Large intestine (tissue), 12 donors: Measurements from ENCODE around the gene CLN6. TPM values are rescaled to one million over a fixed set of nuclear protein-coding genes. Genes with fewer than 3 reads are reported as not detected.

Experiments
- DNase-seq, 2 donors: peaks; one replicate each; pipeline versions ENCODE4 v3.0.0 to v3.0.0-alpha.2; 2013
- H3K27ac ChIP-seq: one replicate; pipeline ENCODE4 v1.5.1; 2013; ENCODE audit warnings: low read length
- H3K27me3 ChIP-seq: 2 replicates; pipeline ENCODE4 v1.6.1; 2013; ENCODE audit warnings: low read length; ENCODE audit not compliant: control insufficient read depth, insufficient read depth
- H3K36me3 ChIP-seq: 2 replicates; pipeline ENCODE4 v1.6.1; 2013; ENCODE audit warnings: low read length; ENCODE audit not compliant: control insufficient read depth, insufficient read depth
- H3K4me1 ChIP-seq: one replicate; pipeline ENCODE4 v1.6.1; 2013; ENCODE audit warnings: low read length; ENCODE audit not compliant: control insufficient read depth, insufficient read depth
- H3K4me3 ChIP-seq: one replicate; pipeline ENCODE4 v1.5.1; 2013; ENCODE audit warnings: low read length
- H3K9me3 ChIP-seq: one replicate; pipeline ENCODE4 v1.6.1; 2013; ENCODE audit warnings: mild to moderate bottlenecking, low read depth, low read length, moderate library complexity; ENCODE audit not compliant: control insufficient read depth
- WGBS: methylation state at CpG from one replicate; pipeline ENCODE4 v1.1.5; 2013; ENCODE audit warnings: low lambda C conversion rate; ENCODE audit not compliant: insufficient coverage; 5-methylcytosine and 5-hydroxymethylcytosine counted together
- long read RNA-seq, 11 donors: transcript quantifications; one replicate each; lab custom pipeline, GENCODE V29; 2026
- polyA plus RNA-seq: library from polyadenylated mRNA; unstranded; fragments of 120-200 nt; gene quantifications from one replicate; pipeline ENCODE4 v1.2.1, GENCODE V29; 2013

Gene CLN6
- 52.8 TPM for polyA plus RNA-seq
- long read RNA-seq, donor 1, transcript CLN6-201 (7 exons, 2,243 nt), result major isoform, 10 of 12 reads
- long read RNA-seq, donor 1, partial matches to known transcripts, result 0 of 12 reads
- long read RNA-seq, donor 1, other reads (novel, unspliced or antisense), result 0 of 12 reads
- long read RNA-seq, donor 2, transcript CLN6-201 (7 exons, 2,243 nt), result major isoform, 16 of 23 reads
- long read RNA-seq, donor 2, partial matches to known transcripts, result 0 of 23 reads
- long read RNA-seq, donor 2, other reads (novel, unspliced or antisense), result 0 of 23 reads
- long read RNA-seq, donor 3, result 0 reads
- long read RNA-seq, donor 4, partial matches to known transcripts, result 0 of 4 reads
- long read RNA-seq, donor 4, other reads (novel, unspliced or antisense), result 0 of 4 reads
- long read RNA-seq, donor 5, transcript CLN6-201 (7 exons, 2,243 nt), result major isoform, 10 of 13 reads
- long read RNA-seq, donor 5, partial matches to known transcripts, result 0 of 13 reads
- long read RNA-seq, donor 5, other reads (novel, unspliced or antisense), result 0 of 13 reads
- long read RNA-seq, donor 6, transcript CLN6-201 (7 exons, 2,243 nt), result major isoform, 11 of 23 reads
- long read RNA-seq, donor 6, partial matches to known transcripts, result 0 of 23 reads
- long read RNA-seq, donor 6, other reads (novel, unspliced or antisense), result 0 of 23 reads
- long read RNA-seq, donor 7, transcript CLN6-201 (7 exons, 2,243 nt), result major isoform, 5 of 9 reads
- long read RNA-seq, donor 7, partial matches to known transcripts, result 0 of 9 reads
- long read RNA-seq, donor 7, other reads (novel, unspliced or antisense), result 0 of 9 reads
- long read RNA-seq, donor 8, transcript CLN6-201 (7 exons, 2,243 nt), result major isoform, 7 of 17 reads
- long read RNA-seq, donor 8, transcript CLN6-212 (3 exons, 894 nt), result minor isoform, 5 of 17 reads
- long read RNA-seq, donor 8, partial matches to known transcripts, result 0 of 17 reads
- long read RNA-seq, donor 8, other reads (novel, unspliced or antisense), result 0 of 17 reads
- long read RNA-seq, donor 9, transcript CLN6-212 (3 exons, 894 nt), result minor isoform, 7 of 21 reads
- long read RNA-seq, donor 9, transcript CLN6-201 (7 exons, 2,243 nt), result major isoform, 12 of 21 reads
- long read RNA-seq, donor 9, partial matches to known transcripts, result 0 of 21 reads
- long read RNA-seq, donor 9, other reads (novel, unspliced or antisense), result 0 of 21 reads
- long read RNA-seq, donor 10, transcript CLN6-201 (7 exons, 2,243 nt), result major isoform, 14 of 26 reads
- long read RNA-seq, donor 10, transcript CLN6-212 (3 exons, 894 nt), result minor isoform, 5 of 26 reads
- long read RNA-seq, donor 10, partial matches to known transcripts, result 0 of 26 reads
- long read RNA-seq, donor 10, other reads (novel, unspliced or antisense), result 0 of 26 reads
- long read RNA-seq, donor 11, transcript CLN6-201 (7 exons, 2,243 nt), result major isoform, 10 of 17 reads
- long read RNA-seq, donor 11, partial matches to known transcripts, result 0 of 17 reads
- long read RNA-seq, donor 11, other reads (novel, unspliced or antisense), result 0 of 17 reads

DNA sequence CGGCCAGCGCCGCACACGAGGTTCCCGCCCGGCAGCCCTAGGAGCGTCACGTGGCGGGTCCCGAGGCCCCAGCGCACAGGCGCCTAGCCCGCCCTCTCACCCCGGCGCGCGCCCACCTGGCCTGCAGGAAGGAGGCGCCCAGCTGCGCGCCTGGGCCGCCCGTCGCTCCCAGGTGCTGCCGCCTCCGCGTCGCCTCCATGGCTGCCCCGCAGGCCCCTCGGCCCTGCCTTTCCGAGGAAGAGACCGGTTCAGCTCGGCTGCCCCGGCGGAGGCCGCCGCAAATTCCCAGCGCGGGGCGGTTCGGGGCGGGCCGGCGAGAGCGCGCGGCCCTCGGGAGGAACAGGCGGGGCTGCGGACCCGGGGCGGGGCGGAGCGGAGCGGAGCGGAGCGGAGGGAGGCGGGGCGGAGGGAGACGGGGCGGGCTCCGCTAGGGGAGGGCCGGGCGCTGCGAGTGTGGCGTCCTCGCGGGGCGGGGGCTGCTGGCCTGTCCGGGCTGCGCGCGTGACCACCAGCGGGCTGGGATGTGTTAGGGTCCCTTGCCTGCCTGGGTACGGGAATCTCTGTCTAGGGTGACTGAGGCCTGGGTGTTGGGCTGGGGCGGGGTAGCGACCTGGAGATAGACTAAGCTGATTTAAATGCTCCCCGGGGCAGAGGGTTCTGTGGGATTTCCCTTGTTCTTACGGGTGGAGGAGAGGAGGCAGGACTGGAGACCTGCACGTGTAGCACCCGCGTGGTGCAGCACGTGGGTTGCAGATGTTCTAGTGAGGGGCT, at the start of gene CLN6:
Gene CLN6, minus strand, starts transcription at position 343 of the 771 bp plus-strand sequence. Its CDS starts 144 bp downstream, at position 199.
- Histone ChIP-seq H3K27me3 (no peaks in the 10 kb centered on the region), H3K9me3 (peaks cover 3% of the 10 kb centered on the region), H3K4me3 (peak within 1 kb of the TSS; percentile 88), H3K27ac (peak within 1 kb of the TSS; percentile 65), H3K36me3 (no peaks in the 10 kb centered on the region), H3K4me1 (peaks cover 56% of the 10 kb centered on the region)
- no CpG with 5 or more reads among the region's 82 CpGs for whole genome bisulfite sequencing
- DNase-seq, result peak; percentile 73 to 93

- peak overlapping the region; percentile 99 for H3K27ac ChIP-seq
- 0% methylated on average over 1 of the region's 23 CpGs for WGBS
- H3K4me1 ChIP-seq, result peaks cover 34% of the 10 kb centered on the region
- no peaks in the 10 kb centered on the region for H3K9me3 ChIP-seq
- DNase-seq, result peak in 1 of 2 donors; percentile 46
- H3K36me3 ChIP-seq, result no peaks in the 10 kb centered on the region
- no peaks in the 10 kb centered on the region for H3K27me3 ChIP-seq
- H3K4me3 ChIP-seq, result peak overlapping the region; percentile 69
Observed at GRCh38 chr15:68278595-68279405, 49.3 kb upstream of the CLN6 start.

- DNase-seq, result no peak
- H3K4me3 ChIP-seq, result peak overlapping the region; percentile 69
- peaks cover 38% of the 10 kb centered on the region for H3K4me1 ChIP-seq
- no peaks in the 10 kb centered on the region for H3K36me3 ChIP-seq
- no peaks in the 10 kb centered on the region for H3K27me3 ChIP-seq
- H3K9me3 ChIP-seq, result no peaks in the 10 kb centered on the region
- H3K27ac ChIP-seq, result peak overlapping the region; percentile 99
- no CpG with 5 or more reads among the region's 22 CpGs for WGBS
Observed at GRCh38 chr15:68278345-68278594, 48.7 kb upstream of the CLN6 start.

DNA sequence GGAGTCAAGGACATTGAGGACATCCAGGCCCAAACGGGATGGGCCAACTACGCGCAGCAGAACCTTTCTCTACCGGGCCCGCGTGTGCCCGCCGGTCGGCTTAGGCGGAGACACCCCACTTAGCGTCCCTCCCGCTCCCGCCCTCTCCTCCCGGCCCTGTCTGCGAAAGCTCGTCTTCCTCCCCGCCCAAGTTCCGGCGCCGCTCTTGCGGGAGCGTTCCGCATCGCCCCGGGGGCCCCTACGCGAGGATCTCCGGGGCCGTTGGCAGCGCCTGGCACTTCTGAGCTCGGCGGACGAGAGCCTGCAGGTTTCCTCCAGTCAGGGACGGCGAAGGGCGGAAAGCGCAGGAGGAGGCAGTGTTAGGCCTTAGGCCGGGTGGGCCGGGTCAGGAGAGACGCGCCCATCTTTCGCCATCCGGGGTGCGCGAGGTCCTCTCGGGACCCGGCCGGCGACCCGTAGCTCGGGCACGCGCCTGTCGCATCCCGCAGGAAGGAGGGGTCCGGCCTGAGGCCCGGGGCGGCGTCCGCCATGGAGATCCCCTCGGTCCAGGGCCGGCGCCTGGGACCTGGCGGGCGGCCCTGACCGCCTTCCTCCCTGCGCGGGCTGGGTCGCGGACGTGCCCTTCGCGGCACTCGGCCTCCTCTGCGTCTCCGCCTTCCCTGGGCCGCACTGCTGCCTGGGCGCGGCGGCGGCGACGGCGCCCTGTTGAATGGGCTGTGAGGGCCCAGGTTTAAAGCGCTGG, 48.2 kb upstream of the CLN6 start, which contains the start of gene FEM1B:
Gene FEM1B, plus strand, starts transcription at position 143 of the 742 bp plus-strand sequence. CDS start 673 bp downstream, outside the sequence.
- DNase-seq, result peak; percentile 89 to 98
- H3K4me1 ChIP-seq, result peaks cover 38% of the 10 kb centered on the region
- WGBS, result no CpG with 5 or more reads among the region's 85 CpGs
- H3K27ac ChIP-seq, result peak within 1 kb of the TSS; percentile 99
- H3K36me3 ChIP-seq, result no peaks in the 10 kb centered on the region
- no peaks in the 10 kb centered on the region for H3K9me3 ChIP-seq
- H3K4me3 ChIP-seq, result peak within 1 kb of the TSS; percentile 69
- no peaks in the 10 kb centered on the region for H3K27me3 ChIP-seq

GRCh38 chr15:68277131-68277602, 47.6 kb upstream of the CLN6 start:
- Histone ChIP-seq H3K27ac (peak overlapping the region; percentile 99), H3K36me3 (no peaks in the 10 kb centered on the region), H3K9me3 (no peaks in the 10 kb centered on the region), H3K4me3 (peak overlapping the region; percentile 69), H3K4me1 (peaks cover 38% of the 10 kb centered on the region), H3K27me3 (no peaks in the 10 kb centered on the region)
- no CpG with 5 or more reads among the region's 25 CpGs for WGBS
- no peak for DNase-seq

DNA sequence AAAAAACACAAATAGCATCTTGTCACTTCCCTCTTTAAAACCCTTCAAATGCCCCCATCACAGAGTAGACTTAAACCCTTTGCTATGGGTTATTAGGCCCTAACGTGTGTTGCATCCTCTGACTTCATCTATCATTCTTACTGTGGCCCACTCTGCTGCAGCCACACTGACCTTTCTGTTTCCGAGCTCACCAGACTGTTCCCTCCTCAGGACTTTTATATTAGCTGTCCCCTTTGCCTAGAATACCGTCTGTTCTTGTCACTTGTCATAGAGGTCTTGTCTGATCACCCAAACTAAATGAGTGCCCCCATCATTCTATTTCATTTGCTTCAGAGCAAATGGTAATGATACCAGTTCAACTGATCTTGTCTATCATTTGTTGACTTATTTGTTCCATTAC, 47.1 kb upstream of the CLN6 start:
- Histone ChIP-seq H3K36me3 (no peaks in the 10 kb centered on the region), H3K9me3 (no peaks in the 10 kb centered on the region), H3K4me3 (peak overlapping the region; percentile 69), H3K4me1 (peaks cover 38% of the 10 kb centered on the region), H3K27me3 (no peaks in the 10 kb centered on the region), H3K27ac (peak overlapping the region; percentile 99)
- WGBS, result no CpG with 5 or more reads among the region's 3 CpGs
- no peak for DNase-seq

- Histone ChIP-seq H3K27ac (peak overlapping the region; percentile 77), H3K4me1 (peaks cover 33% of the 10 kb centered on the region), H3K27me3 (no peaks in the 10 kb centered on the region), H3K36me3 (no peaks in the 10 kb centered on the region), H3K9me3 (no peaks in the 10 kb centered on the region), H3K4me3 (no peak overlapping the region)
- WGBS, result no CpG with 5 or more reads among the region's 3 CpGs
- peak in 1 of 2 donors; percentile 38 for DNase-seq
Observed at GRCh38 chr15:68275165-68275746, 45.7 kb upstream of the CLN6 start.

DNA sequence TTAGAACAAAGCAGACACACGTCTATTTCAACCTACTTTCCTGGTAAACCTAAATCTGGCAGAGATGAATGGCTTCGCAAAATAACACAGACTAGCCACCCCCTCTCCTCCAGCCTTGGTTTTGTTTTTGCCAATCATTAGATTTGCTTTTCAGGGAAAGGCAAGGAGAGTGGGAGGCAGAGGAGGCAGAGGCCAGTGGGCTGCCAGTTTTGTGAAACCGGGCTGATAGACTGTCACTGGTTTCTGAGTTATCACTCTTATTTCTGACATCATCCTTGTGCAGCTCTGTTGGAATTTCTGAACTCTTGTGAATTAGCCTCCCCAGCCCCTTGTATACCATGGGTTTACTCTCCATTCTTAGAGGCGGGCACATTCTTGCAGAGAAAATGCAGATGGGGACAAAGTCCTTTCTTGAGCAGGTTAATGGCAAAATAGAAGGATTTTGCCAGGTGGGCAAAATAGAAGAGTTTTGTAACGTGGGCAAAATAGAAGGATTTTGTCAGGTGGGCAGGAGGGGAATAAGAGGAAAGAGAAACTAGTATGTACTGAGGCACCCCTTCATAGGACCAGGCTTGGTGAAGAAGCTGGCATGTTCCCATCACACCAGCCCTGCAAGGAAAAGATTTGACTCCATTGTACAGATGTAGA, 44.8 kb upstream of the CLN6 start:
- peaks cover 30% of the 10 kb centered on the region for H3K4me1 ChIP-seq
- no peaks in the 10 kb centered on the region for H3K36me3 ChIP-seq
- no peaks in the 10 kb centered on the region for H3K9me3 ChIP-seq
- no peaks in the 10 kb centered on the region for H3K27me3 ChIP-seq
- peak in 1 of 2 donors; percentile 50 for DNase-seq
- peak overlapping the region; percentile 77 for H3K27ac ChIP-seq
- no CpG with 5 or more reads among the region's 5 CpGs for WGBS
- no peak overlapping the region for H3K4me3 ChIP-seq
